Measurements from ENCODE around the gene CENPX. TPM values are rescaled to one million over a fixed set of nuclear protein-coding genes. Genes with fewer than 3 reads are reported as not detected.
A peak's percentile ranks its signal among the peaks of the same experiment; 100 is the strongest.

Gene CENPX
- total RNA-seq, 1 experiment from 2014 or later: 116 TPM

- Histone ChIP-seq H3K4me1 (peaks cover 3% of the 10 kb centered on the region; the same call in 1 of the 2 replicates), H3K27me3 (no peaks in the 10 kb centered on the region), H3K4me3 (no peak overlapping the region), H3K36me3 (peaks cover 61% of the 10 kb centered on the region), H3K9me3 (replicated peaks) (no peaks in the 10 kb centered on the region), H3K27ac (no peak overlapping the region)
- DNase-seq: no peak
These were observed 36.8 kb upstream of the CENPX start for GRCh38 chr17:82059272-82060000.

- Histone ChIP-seq H3K4me1 (0 out of 2 replicates have a peak, but pooled peaks cover 3% of the 10 kb centered on the region), H3K36me3 (peaks cover 66% of the 10 kb centered on the region), H3K27me3 (no peaks in the 10 kb centered on the region), H3K27ac (no peak overlapping the region), H3K9me3 (replicated peaks) (no peaks in the 10 kb centered on the region), H3K4me3 (no peak overlapping the region)
- no peak for DNase-seq
These were observed 36.2 kb upstream of the CENPX start for GRCh38 chr17:82058855-82059249.

GRCh38 chr17:82058230-82058854 lies 35.7 kb upstream of the CENPX start:
- no peak overlapping the region for H3K4me3 ChIP-seq
- H3K9me3 ChIP-seq (replicated peaks): no peaks in the 10 kb centered on the region
- no peak overlapping the region for H3K27ac ChIP-seq
- no peak for DNase-seq
- 0 out of 2 replicates have a peak, but pooled peaks cover 3% of the 10 kb centered on the region for H3K4me1 ChIP-seq
- peaks cover 67% of the 10 kb centered on the region for H3K36me3 ChIP-seq
- no peaks in the 10 kb centered on the region for H3K27me3 ChIP-seq

- no peak for DNase-seq
- Histone ChIP-seq H3K4me1 (peaks cover 8% of the 10 kb centered on the region; the same call in 1 of the 2 replicates), H3K27ac (no peak overlapping the region), H3K4me3 (no peak overlapping the region), H3K9me3 (replicated peaks) (no peaks in the 10 kb centered on the region), H3K27me3 (no peaks in the 10 kb centered on the region), H3K36me3 (peaks cover 59% of the 10 kb centered on the region)
These were observed 34.3 kb upstream of the CENPX start for GRCh38 chr17:82056729-82057621.

GRCh38 chr17:82055965-82056728 lies 33.5 kb upstream of the CENPX start:
- Histone ChIP-seq H3K4me1 (peaks cover 8% of the 10 kb centered on the region; the same call in 1 of the 2 replicates), H3K4me3 (no peak overlapping the region), H3K36me3 (peaks cover 55% of the 10 kb centered on the region), H3K27me3 (no peaks in the 10 kb centered on the region), H3K27ac (no peak overlapping the region), H3K9me3 (replicated peaks) (no peaks in the 10 kb centered on the region)
- no peak for DNase-seq

GRCh38 chr17:82055023-82055964 lies 32.6 kb upstream of the CENPX start:
- no peak overlapping the region for H3K27ac ChIP-seq
- peaks cover 8% of the 10 kb centered on the region; the same call in 1 of the 2 replicates for H3K4me1 ChIP-seq
- peaks cover 48% of the 10 kb centered on the region for H3K36me3 ChIP-seq
- no peaks in the 10 kb centered on the region for H3K9me3 ChIP-seq (replicated peaks)
- DNase-seq: no peak
- H3K4me3 ChIP-seq: no peak overlapping the region
- H3K27me3 ChIP-seq: no peaks in the 10 kb centered on the region

- Histone ChIP-seq H3K36me3 (peaks cover 48% of the 10 kb centered on the region), H3K4me1 (peaks cover 4% of the 10 kb centered on the region; the same call in 1 of the 2 replicates), H3K9me3 (replicated peaks) (no peaks in the 10 kb centered on the region), H3K27ac (no peak overlapping the region), H3K4me3 (no peak overlapping the region), H3K27me3 (no peaks in the 10 kb centered on the region)
- DNase-seq: no peak
These were observed 31.8 kb upstream of the CENPX start for GRCh38 chr17:82054351-82055022.

- H3K36me3 ChIP-seq: peaks cover 45% of the 10 kb centered on the region
- DNase-seq: no peak
- H3K27me3 ChIP-seq: no peaks in the 10 kb centered on the region
- H3K4me3 ChIP-seq: no peak overlapping the region
- H3K27ac ChIP-seq: no peak overlapping the region
- H3K4me1 ChIP-seq: peaks cover 4% of the 10 kb centered on the region; the same call in 1 of the 2 replicates
- no peaks in the 10 kb centered on the region for H3K9me3 ChIP-seq (replicated peaks)
These were observed 31.0 kb upstream of the CENPX start for GRCh38 chr17:82053556-82054263.

GRCh38 chr17:82053130-82053529 lies 30.5 kb upstream of the CENPX start:
- peaks cover 41% of the 10 kb centered on the region for H3K36me3 ChIP-seq
- H3K27me3 ChIP-seq: no peaks in the 10 kb centered on the region
- peaks cover 4% of the 10 kb centered on the region; the same call in 1 of the 2 replicates for H3K4me1 ChIP-seq
- no peak overlapping the region for H3K27ac ChIP-seq
- peak overlapping the region; percentile 98; the same call in 1 of the 2 replicates for H3K4me3 ChIP-seq
- no peak for DNase-seq
- no peaks in the 10 kb centered on the region for H3K9me3 ChIP-seq (replicated peaks)

GRCh38 chr17:82052638-82053059 lies 30.0 kb upstream of the CENPX start:
- no peak for DNase-seq
- H3K36me3 ChIP-seq: peaks cover 36% of the 10 kb centered on the region
- peak overlapping the region; percentile 98 for H3K4me3 ChIP-seq
- H3K4me1 ChIP-seq: peaks cover 4% of the 10 kb centered on the region; the same call in 1 of the 2 replicates
- H3K9me3 ChIP-seq (replicated peaks): no peaks in the 10 kb centered on the region
- H3K27ac ChIP-seq: no peak overlapping the region
- no peaks in the 10 kb centered on the region for H3K27me3 ChIP-seq

- Histone ChIP-seq H3K27me3 (no peaks in the 10 kb centered on the region), H3K36me3 (peaks cover 29% of the 10 kb centered on the region), H3K9me3 (replicated peaks) (no peaks in the 10 kb centered on the region), H3K4me3 (peak within 1 kb of the TSS; percentile 98), H3K4me1 (peaks cover 4% of the 10 kb centered on the region; the same call in 1 of the 2 replicates), H3K27ac (no peak within 1 kb of the TSS)
- DNase-seq: peak; percentile 83 to 86
These were observed 29.3 kb upstream of the CENPX start, which contains the start of the genes GPS1 and RFNG for GRCh38 chr17:82051776-82052637. GPS1 (plus strand) TSS chr17:82051898; CDS start chr17:82051932, 34 bp downstream. RFNG (minus strand) TSS chr17:82051811; CDS start chr17:82051766, 45 bp downstream.
